ENCODE measurements around the gene UBE2L5. TPM values are rescaled to one million over a fixed set of nuclear protein-coding genes. Genes with fewer than 3 reads are reported as not detected.

Gene UBE2L5
- total RNA-seq, 1 experiment from 2014 or later: 0.08 TPM

DNA sequence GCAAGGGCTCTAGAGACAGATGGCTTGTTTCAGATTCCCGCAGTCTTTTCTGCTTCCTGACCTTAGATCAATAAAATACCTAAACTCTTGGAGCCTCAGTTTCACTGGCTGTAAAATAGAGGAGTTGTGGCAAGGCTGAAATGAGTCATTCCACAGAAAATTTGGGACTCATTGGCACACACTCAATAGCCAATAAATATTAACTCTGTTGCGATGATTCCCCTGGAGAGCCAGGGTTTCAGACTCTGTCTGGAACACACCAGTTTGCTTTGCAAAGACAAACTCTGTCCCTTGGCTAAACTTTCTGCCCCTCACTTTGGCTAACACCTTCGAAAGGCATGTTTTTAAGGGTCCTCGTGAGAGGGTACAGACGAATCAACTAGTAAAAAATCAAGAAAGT is 18.1 kb upstream of the UBE2L5 start:
- DNase-seq (ENCODE audit: low read depth): no peak

DNA sequence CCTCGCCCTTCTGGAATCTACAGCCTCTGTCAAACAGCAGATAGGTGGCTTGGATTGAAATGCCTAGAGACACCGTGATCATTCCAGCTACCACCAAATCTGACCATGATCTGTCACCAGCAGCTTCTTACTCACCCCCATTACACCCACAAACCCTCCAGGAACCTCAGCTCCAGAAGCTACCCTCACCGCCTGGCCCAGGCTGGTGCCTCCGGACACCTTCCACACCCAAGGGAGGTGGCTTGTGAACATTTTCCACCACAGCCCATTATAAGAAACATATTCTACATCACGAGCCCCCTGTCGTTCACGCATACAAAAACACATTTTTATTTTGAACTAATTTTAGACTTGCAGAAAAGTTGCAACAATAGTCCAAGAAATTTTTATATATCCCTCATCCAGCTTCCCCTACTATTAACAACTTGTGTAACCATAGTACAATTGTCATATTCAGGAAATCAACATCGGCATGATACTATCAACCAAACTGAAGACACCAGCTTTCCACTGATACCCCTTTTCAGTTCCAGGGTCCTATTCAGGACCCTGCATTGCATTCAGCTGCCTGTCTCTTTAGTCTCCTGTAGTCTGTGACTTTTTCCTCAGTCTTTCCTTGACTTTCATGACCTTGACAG is 15.4 kb upstream of the UBE2L5 start:
- DNase-seq (ENCODE audit: low read depth): no peak

DNA sequence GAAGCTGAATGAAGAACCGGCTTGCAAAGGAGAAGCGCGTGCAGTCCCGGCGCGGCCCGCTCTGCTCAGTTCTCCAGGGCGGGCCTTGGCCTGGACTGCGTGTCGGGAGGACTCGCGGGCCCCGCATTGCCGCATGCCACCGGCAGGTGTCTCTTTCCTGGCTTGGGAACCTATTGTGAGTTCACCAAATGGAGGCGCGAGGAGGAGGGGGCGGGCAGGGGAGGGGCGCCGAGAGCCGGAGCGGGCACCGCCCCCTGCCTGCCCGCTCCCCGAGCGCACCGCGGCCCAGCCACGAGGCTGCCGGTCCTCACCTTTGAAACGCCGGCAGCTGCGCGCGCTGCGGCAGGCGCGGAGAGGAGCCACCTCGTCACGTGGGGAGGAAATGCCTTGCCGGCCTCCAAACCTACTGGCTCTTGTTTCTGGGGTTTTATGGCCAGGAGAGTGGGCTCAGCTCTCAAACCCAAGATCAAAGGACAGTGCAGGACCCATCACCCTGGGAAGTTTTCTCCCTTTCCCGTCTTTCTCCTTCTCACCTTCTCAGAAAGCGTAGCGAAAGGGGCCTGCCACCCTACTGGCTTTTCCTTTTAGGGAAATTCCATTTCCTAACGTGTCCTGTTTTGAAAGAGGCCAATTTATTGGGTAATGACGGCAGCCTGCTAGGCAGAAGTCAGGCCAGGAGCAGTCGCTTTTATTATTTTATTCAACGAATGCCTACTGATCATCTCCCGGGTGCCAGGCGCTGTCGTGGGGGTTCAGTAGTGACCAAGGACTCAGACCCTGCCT is 13.8 kb upstream of the UBE2L5 start:
- no peak for DNase-seq (ENCODE audit: low read depth)

DNA sequence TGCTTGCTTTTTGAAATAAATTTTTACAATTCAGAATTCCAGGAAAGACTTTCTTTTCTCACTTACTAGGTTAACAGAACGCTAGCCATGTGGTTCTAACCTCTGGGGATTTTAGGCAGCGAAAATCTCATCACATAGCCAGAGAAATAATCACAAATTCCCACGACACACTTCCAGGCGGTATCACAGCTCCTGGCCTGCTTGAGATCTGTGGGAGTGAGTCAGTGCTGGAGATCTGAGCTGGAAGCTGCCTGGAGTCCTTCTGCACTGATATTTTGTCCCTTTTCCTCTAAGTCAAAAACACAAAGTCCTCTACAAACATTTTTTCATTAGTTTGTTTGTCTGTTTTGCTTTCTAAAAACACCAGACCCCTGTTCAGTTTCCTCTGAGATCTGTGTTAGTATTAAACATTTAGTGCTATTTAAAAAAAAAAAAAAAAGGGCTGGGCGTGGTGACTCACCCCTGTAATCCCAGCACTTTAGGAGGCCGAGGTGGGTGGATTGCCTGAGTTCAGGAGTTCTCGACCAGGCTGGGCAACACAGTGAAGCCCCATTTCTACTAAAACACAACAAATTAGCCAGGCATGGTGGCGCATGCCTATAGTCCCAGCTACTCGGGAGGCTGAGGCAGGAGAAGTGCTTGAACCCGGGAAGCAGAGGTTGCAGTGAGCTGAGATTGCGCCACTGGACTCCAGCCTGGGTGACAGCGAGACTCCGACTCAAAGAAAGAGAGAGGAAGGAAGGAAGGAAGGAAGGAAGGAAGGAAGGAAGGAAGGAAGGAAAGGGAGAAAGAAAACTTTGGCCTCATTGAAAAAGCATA is 12.2 kb upstream of the UBE2L5 start:
- DNase-seq (ENCODE audit: low read depth): peak; percentile 72

DNA sequence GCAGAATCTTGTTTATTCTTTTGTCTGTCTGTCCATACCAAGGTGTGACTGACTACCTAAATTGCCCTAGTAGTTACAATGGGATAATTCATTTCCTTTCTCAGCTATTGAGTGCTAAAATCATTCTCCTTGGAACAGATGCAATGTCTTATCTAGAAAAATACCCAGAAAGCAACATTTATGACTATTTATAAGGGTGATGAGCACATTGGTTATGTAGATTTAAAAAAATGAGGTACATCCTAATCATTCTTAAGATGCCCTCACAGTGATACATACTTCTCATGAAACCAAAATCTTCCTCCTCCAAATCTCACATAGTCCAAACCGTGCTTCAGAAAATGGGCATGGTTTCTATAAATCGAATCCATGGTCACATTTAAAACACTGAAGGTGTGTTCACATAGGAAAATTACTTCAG is 11.6 kb upstream of the UBE2L5 start:
- DNase-seq (ENCODE audit: low read depth): no peak

DNA sequence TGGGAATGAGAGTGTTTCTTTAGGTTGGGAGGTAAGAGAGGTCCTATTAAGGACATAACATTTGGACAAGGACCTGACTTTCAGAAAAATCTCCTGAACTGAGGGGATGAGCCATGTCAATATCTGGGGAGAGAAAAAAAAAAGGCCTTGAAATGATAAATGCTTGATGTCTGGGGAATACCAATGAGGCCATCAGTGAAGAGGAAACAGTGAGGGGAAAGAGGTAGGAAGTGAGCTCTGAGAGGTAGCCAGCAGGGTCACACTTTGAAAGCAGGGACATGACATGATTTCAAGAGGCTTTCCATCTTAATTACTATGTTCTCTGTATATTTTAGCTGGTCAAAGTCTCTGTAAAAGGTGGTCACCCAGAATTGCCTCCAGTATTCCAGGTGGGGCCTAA is 9.9 kb upstream of the UBE2L5 start:
- DNase-seq (ENCODE audit: low read depth): no peak

DNA sequence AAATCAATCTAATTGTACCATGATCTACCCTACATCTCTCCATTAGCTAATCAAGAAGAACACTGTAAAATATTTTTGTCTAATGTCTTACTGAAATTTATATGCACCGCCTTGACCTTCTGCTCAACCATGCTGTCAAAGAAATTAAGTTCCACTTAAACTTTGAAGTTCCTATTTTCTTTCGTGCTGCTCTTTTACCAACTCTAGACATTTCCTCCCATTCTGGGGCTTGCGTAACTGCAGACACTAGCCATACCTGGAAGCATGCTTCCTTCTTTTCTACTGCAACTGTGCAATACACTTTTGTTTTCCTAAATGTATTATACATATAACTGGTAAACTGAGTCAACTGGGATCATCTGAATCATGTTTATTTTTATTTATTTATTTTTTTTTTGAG is 8.5 kb upstream of the UBE2L5 start:
- no peak for DNase-seq (ENCODE audit: low read depth)

DNA sequence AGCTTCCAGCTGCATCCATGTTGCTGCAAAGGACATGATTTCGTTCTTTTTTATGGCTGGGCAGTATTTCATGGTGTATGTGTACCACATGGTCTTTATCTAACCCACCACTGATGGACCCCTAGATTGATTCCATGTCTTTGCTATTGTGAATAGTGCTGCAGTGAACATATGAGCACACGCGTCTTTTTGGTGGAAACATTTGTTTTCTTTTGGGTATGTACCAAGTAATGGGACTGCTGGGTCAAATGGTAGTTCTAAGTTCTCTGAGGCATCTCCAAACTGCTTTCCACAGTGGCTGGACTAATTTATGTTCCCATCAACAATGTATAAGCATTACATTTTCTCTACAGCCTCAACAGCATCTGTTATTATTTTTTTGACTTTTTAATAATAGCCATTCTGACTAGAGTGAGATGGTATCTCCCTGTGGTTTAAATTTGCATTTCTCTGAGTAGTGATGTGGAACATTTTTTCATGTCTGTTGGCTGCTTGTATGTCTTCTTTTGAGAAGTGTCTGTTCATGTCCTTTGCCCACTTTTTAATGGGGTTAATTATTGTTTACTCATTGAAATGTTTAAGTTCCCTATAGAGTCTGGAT is 6.8 kb upstream of the UBE2L5 start:
- DNase-seq (ENCODE audit: low read depth): no peak

DNA sequence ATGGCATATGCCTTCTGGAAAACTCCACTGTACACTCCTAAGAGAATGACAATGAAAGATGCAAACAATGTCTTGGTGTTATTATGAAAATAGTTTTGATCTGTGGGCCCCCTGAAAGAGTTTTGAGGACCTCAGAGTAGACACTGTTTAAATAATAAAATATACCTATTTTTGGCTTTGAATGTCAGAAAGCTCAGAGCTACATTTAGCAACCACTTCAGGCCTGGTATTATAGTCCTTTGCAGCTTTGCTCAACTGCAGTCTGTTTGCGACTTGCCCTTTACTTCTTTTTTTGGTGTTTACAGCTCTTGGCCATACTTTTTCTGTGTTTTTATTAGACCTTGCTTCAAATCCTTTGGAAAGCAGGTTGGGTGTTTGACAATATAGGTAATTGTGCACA is 5.8 kb upstream of the UBE2L5 start:
- no peak for DNase-seq (ENCODE audit: low read depth)

DNA sequence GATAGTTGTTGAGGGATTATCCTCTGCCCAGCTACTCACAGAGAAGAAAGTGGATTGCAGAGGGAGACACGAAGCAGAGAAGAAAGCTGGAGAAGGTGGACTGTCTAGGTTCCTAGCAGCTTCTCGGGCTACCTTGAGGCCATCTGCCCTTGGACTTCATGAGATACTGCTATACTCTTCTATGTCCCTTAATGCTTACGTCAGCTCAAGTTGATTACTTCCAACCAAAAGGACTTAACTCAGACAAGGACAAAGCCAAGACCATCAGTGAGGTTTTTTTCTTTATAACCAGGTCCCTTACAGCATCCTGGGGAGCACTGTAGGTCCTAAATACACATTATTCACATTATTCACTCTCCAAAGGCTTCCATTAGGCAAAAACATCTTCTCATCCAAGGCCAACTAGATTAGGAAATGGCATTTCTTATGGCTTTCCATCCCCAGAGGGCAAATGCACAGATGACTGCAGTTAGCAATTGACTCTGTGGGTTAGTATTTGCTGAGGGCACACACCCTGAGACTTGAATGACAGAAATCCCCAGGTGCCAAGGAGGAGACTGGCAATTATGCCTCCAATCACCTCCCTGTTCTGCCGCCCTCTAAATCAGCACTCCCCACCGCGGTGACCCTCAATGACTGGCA is 4.1 kb upstream of the UBE2L5 start:
- no peak for DNase-seq (ENCODE audit: low read depth)

DNA sequence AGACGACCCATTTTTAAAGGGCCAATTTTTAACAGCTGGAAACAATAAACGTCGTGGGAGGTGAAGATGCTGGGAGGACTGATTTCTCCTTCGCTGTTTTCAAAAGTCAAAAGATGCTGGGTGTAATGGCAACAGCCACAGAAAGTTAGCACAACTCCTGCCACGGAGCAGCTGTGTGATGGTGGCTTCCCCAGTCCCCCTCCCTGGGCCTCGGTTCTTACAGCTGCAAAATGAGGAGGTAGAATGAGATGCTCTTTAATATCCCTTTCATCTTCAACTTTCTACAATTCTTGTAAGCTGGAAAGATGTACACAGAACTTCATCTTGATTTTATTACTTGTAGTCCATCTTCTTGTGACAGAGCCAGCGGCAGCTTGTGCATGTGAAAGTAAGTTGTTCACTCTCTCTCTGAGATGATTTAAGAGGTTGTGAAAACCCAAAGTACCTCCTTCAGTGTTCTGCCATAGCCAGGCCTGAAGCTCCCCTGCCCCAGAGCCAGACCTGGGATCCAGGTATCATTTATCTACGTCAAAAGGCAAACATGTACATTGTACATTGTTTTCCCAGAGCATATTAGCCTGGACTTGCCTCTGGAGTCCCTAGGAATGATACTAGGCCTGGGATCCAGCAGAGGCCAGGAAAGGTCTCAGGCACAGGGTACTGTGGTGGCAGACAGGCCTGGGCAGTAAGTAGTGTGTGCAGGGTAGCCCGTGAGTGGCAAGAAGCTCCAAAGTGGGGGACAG is 3.4 kb upstream of the UBE2L5 start:
- no peak for DNase-seq (ENCODE audit: low read depth)

DNA sequence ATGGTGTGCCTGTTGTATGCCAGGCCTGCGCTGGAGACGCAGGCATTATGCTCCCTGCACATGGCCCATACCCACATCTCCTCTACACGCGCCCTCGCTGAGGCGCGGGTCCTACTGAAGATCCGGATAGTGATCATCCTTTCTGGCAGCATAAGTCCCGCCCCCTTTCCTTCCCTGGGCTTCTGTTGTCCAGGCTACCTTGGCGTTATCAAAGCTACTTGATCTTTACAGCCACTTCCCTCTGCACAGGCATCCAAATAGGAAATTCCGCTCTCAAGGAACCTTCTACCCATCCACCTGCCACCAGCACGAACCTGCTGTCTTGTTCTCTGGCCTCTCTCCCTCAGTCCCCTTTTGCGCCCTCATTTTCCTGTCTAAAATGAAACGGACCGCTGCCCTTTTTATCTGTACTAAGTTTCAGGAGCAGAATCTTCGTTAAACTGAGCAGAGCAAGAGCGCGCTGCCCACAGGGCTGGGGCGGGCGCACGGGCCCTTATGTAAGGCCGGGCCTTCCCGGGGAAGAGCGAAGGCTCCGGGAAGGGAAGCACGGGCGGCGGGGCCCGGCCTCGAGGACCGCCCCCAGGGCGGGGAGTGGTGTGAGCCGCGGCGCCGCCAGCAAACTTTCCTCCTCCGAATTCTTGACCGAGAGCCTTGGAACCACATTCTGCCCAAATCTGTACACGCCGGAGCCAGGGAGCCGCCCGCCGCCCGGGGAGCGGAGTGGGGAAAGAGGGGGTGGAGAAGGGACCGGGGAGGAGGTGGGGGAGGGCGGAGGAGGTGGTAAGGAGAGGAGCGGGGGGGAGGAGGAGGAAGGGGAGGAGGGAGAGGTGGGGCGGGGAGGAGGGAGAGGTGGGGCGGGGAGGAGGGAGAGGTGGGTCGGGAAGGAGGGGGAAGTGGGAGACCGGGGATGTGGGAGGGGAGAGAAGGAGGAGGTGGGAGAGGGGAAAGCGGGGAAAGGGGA is 920 bp upstream of the UBE2L5 start:
- DNase-seq (ENCODE audit: low read depth): peak; percentile 72

DNA sequence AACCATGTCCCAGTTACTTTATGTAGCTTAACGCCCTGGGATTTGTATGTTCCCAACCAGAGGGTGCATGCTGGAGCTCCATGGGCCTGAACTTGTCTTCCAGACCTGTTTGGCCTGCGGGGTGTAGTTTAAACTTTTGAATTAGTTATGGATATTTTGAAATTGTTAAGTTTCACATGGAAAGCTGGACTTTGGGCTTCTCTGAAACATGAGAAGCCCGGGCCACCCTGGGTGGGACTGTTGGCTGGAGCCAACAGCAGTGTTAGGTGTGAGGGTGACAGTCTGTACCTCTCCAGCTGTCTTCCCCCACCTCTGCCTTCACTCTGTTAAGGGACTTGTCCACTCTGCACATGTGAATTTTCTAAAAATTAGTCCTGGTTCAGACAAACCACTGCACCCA is 1.6 kb downstream of the UBE2L5 start:
- no peak for DNase-seq (ENCODE audit: low read depth)

DNA sequence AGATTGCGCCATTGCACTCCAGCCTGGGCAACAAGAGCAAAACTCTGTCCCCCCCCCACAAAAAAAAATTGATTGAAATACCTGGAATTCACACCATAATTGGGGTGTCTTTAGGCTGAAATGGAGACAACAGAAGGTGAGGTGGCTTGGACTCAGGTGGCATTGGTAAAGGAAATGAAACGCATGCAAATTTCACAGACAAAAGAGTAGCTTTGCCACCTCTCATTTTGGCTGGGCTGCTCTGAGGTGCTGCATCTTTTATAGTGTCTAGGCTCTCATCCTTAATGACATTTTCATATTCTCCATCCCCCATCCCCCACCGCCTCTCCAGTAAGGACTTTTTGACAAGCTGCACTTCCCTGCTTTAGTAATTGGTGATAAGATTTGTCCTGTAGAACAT is 6.9 kb downstream of the UBE2L5 start:
- DNase-seq (ENCODE audit: low read depth): no peak

DNA sequence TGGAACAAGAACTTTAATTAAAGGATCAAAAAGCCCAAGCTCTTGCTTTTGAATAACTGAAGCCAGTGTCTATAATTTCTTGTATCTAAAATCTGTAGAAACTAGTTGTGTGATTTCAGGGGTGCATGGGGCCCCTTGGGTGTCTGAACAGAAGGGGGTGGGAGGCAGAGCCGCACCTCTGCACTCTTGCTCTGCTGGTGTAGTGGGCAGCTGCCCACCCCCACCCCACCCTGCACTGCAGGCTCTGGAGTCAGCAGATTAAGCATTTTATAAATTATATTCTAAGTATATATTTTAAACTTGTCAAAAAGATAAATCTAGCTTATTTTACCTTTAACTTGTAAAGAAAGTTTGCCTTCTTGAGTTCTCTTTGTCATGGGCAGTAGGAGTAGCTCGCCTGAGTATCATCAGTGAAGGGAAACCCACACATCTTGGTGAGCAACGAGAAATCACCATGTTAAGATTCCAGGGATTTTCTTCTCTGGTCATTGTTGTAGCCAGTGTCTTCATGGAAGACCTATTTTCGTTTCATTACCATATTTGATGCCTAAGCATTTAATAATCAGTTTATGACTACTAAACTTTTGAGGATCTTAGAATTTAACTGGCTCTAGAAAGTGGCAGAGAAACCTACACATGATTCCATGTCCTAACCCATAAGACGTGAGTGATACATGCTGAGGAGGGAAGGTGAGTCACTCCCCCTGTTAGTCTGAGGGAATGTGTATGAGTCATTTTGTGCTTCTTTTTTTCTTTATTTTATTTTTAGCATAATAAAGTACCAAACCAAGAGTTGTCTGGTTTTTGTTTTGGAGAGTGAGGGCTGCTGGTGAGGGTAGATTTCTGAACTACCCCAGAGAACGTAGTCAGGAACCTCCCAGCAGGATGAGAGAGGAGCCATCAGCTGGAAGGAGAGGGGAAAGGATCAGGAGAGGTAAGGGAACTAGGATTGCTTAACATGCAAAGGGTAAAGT is 7.7 kb downstream of the UBE2L5 start:
- peak; percentile 92 for DNase-seq (ENCODE audit: low read depth)

DNA sequence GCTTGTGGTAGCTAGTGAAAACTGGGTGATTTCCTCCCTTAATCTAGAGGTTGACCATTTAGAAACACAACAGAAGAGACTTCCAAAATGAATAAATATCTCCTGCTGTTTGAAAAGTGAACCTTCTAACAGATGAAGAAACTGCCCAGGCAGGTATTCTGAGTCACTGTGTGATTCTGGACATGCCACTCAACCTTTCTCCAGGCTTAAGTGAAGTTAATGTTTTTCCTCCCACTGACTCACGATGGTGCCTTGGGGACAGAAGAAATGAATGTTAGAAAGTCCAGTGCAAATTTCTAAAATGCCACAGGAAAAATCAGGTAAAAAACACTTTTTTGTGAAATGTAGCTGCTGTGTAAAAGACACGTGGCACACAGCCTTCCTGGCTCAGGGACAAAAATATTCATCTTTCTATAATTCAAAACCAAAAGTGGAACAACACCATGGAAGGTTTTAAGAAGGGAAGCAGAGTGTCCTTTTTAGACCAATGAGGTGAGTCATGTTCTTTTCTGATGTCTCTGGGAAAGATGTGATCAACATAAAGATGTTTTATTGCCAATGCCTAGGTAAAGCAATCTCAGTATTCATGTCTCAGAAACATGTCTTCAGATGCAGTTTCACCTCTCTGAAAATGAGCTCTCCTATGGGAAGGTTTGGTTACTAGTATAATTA is 9.1 kb downstream of the UBE2L5 start:
- DNase-seq (ENCODE audit: low read depth): peak; percentile 59

DNA sequence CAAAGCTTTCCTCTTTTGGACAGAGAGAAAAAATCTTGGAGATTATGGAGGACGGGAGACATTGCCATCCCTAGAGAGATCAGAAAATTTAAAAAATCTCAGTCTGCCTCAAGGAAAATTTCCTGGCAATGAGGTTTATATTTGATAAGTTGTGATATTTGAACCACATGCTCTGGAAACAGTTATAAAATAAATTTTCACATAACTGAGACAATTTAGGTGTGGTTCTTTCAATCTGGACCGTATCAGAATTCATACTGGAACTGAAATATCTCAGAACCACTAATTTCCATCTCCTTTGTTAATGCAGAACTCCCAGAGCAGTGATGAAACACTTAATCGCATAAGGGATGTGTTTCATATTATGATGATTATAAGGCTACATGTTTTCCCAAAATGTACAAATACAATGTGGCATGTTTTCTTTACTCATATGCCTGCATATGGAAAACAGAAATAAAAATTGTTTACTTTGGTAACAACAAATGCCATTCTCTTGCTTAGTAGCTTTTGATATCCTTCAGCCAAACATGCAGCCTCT is 13.7 kb downstream of the UBE2L5 start:
- DNase-seq (ENCODE audit: low read depth): no peak
